Activated B cell treated with CpG ODN at 0.5 μM for 24 hours (primary cell): ENCODE data around the gene SEPSECS. TPM values are rescaled to one million over a fixed set of nuclear protein-coding genes. Genes with fewer than 3 reads are reported as not detected.

Source experiments
- ATAC-seq: fragments of 200-7000 bp; cut with Tn5 transposase; one replicate; pipeline ENCODE4 v1.10.0; 2021; ENCODE audit warnings: low read depth, mild to moderate bottlenecking, moderate library complexity
- CTCF ChIA-PET: fragments of 350-600 bp; sonication (Branson Sonifier 250); formaldehyde crosslinking; loops from one replicate; lab custom pipeline; 2021; ENCODE audit warnings: antibody characterized with exemption; lab: Charles Lee
- POLR2A ChIA-PET: fragments of 350-600 bp; sonication (Branson Sonifier 250); formaldehyde crosslinking; loops from one replicate; lab custom pipeline; 2021; ENCODE audit warnings: antibody characterized with exemption; lab: Charles Lee
- DNase-seq: peaks from one replicate; pipeline ENCODE4 v3.0.0; 2022
- H3K27ac Mint-ChIP-seq: one replicate; pipeline ENCODE4 v1.8.0; 2020; ENCODE audit warnings: mixed read lengths
- H3K27me3 Mint-ChIP-seq: one replicate; pipeline ENCODE4 v1.8.0; 2021; ENCODE audit warnings: mixed read lengths
- H3K36me3 Mint-ChIP-seq: one replicate; pipeline ENCODE4 v1.8.0; 2021; ENCODE audit warnings: low read depth, mixed read lengths
- H3K4me1 Mint-ChIP-seq: one replicate; pipeline ENCODE4 v1.8.0; 2021; ENCODE audit warnings: mixed read lengths
- H3K4me3 Mint-ChIP-seq: one replicate; pipeline ENCODE4 v1.8.0; 2020; ENCODE audit warnings: mild to moderate bottlenecking, mixed read lengths
- H3K9me3 Mint-ChIP-seq: one replicate; pipeline ENCODE4 v1.8.0; 2020; ENCODE audit warnings: mixed read lengths
- CTCF ChIP-seq: fragments of 200-600 bp; IDR thresholded peaks from one replicate; pipeline ENCODE4 v1.8.0; 2022; ENCODE audit warnings: antibody characterized with exemption, mild to moderate bottlenecking
- intact Hi-C: fragments of 100-400 bp; cut with micrococcal nuclease; formaldehyde crosslinking; loops from one replicate; pipeline ENCODE4 v1.15.1; 2024
- total RNA-seq: library from RNA; stranded (reverse); gene quantifications from 2 replicates; pipeline ENCODE4 v1.2.3, GENCODE V29; 2022

The SEPSECS gene
- total RNA-seq, 1 donor from 2014 or later = 12.4 TPM

GRCh38 chr4:25095837-25096236 is 64.4 kb downstream of the SEPSECS start:
- CTCF ChIA-PET = no interaction called here
- Mint-ChIP-seq H3K36me3 (no peaks in the 10 kb centered on the region), H3K4me1 (no peaks in the 10 kb centered on the region), H3K27me3 (peaks cover 7% of the 10 kb centered on the region), H3K27ac (no peak overlapping the region), H3K4me3 (no peak overlapping the region), H3K9me3 (peaks cover 10% of the 10 kb centered on the region)
- intact Hi-C loops = no loop called here
- TF ChIP-seq CTCF = no peak
- DNase-seq (no peak), ATAC-seq (no peak)
- POLR2A ChIA-PET = no interaction called here

- CTCF ChIA-PET = no interaction called here
- Mint-ChIP-seq H3K27me3 (peaks cover 25% of the 10 kb centered on the region), H3K9me3 (peaks cover 8% of the 10 kb centered on the region), H3K27ac (no peak overlapping the region), H3K36me3 (no peaks in the 10 kb centered on the region), H3K4me1 (peaks cover 4% of the 10 kb centered on the region), H3K4me3 (no peak overlapping the region)
- DNase-seq (no peak), ATAC-seq (no peak)
- POLR2A ChIA-PET = no interaction called here
- intact Hi-C loops = no loop called here
- no peak for TF ChIP-seq CTCF
These were observed 68.1 kb downstream of the SEPSECS start for GRCh38 chr4:25092139-25092538.

- intact Hi-C loops = no loop called here
- ChIA-PET POLR2A (no interaction called here), CTCF (no interaction called here)
- peaks cover 8% of the 10 kb centered on the region for H3K9me3 Mint-ChIP-seq
- H3K4me1 Mint-ChIP-seq = peaks cover 4% of the 10 kb centered on the region
- DNase-seq (no peak), ATAC-seq (no peak)
- peaks cover 36% of the 10 kb centered on the region for H3K27me3 Mint-ChIP-seq
- no peak overlapping the region for H3K4me3 Mint-ChIP-seq
- TF ChIP-seq CTCF = no peak
- H3K36me3 Mint-ChIP-seq = no peaks in the 10 kb centered on the region
- no peak overlapping the region for H3K27ac Mint-ChIP-seq
These were observed 69.7 kb downstream of the SEPSECS start for GRCh38 chr4:25090516-25090915.

- ChIA-PET CTCF (no interaction called here), POLR2A (no interaction called here)
- intact Hi-C loops = no loop called here
- no peak for TF ChIP-seq CTCF
- DNase-seq = no peak
- H3K4me1 Mint-ChIP-seq = peaks cover 4% of the 10 kb centered on the region
- peaks cover 8% of the 10 kb centered on the region for H3K9me3 Mint-ChIP-seq
- peaks cover 39% of the 10 kb centered on the region for H3K27me3 Mint-ChIP-seq
- H3K4me3 Mint-ChIP-seq = no peak overlapping the region
- H3K27ac Mint-ChIP-seq = no peak overlapping the region
- no peaks in the 10 kb centered on the region for H3K36me3 Mint-ChIP-seq
- ATAC-seq = no peak
These were observed 71.0 kb downstream of the SEPSECS start for GRCh38 chr4:25089051-25089763.

- H3K27ac Mint-ChIP-seq = no peak overlapping the region
- ChIA-PET CTCF (no interaction called here), POLR2A (no interaction called here)
- DNase-seq (no peak), ATAC-seq (no peak)
- H3K27me3 Mint-ChIP-seq = peaks cover 41% of the 10 kb centered on the region
- TF ChIP-seq CTCF = no peak
- intact Hi-C loops = no loop called here
- no peak overlapping the region for H3K4me3 Mint-ChIP-seq
- no peaks in the 10 kb centered on the region for H3K36me3 Mint-ChIP-seq
- H3K4me1 Mint-ChIP-seq = peaks cover 4% of the 10 kb centered on the region
- peaks cover 5% of the 10 kb centered on the region for H3K9me3 Mint-ChIP-seq
These were observed 71.9 kb downstream of the SEPSECS start for GRCh38 chr4:25088093-25088952.
